GM19395 (cell line): ENCODE results near the gene CD82.

Experiments used
- ATAC-seq: cut with Tn5 transposase; IDR thresholded peaks from one replicate; pipeline ENCODE4 v1.9.1; 2021; ENCODE audit warnings: mild to moderate bottlenecking, moderate library complexity; ENCODE audit not compliant: unreplicated experiment

The CD82 gene

GRCh38 chr11:44565211-44565952, at the start of gene CD82:
TSS of gene CD82 (plus strand) at chr11:44565663. CDS start at chr11:44594663, 29,000 bp downstream.
- ATAC-seq, result peak; percentile 77

- ATAC-seq, result no peak
These were observed 48.6 kb upstream of the CD82 start for GRCh38 chr11:44516688-44517507.

- ATAC-seq, result no peak
These were observed 47.9 kb upstream of the CD82 start for GRCh38 chr11:44517541-44517940.

GRCh38 chr11:44518968-44519550, 46.4 kb upstream of the CD82 start:
- ATAC-seq, result no peak

GRCh38 chr11:44519989-44520737, 45.3 kb upstream of the CD82 start:
- no peak for ATAC-seq

GRCh38 chr11:44521148-44521547, 44.3 kb upstream of the CD82 start:
- no peak for ATAC-seq

GRCh38 chr11:44522294-44522693, 43.2 kb upstream of the CD82 start:
- no peak for ATAC-seq

GRCh38 chr11:44524346-44524745, 41.1 kb upstream of the CD82 start:
- ATAC-seq, result no peak

GRCh38 chr11:44524751-44525201, 40.7 kb upstream of the CD82 start:
- no peak for ATAC-seq

GRCh38 chr11:44525473-44526252, 39.8 kb upstream of the CD82 start:
- ATAC-seq, result no peak

- no peak for ATAC-seq
These were observed 39.0 kb upstream of the CD82 start for GRCh38 chr11:44526438-44526837.

GRCh38 chr11:44527476-44527875, 38.0 kb upstream of the CD82 start:
- no peak for ATAC-seq

GRCh38 chr11:44528103-44528502, 37.4 kb upstream of the CD82 start:
- no peak for ATAC-seq

GRCh38 chr11:44528581-44528980, 36.9 kb upstream of the CD82 start:
- no peak for ATAC-seq

- no peak for ATAC-seq
These were observed 35.5 kb upstream of the CD82 start for GRCh38 chr11:44529895-44530412.

- no peak for ATAC-seq
These were observed 34.9 kb upstream of the CD82 start for GRCh38 chr11:44530413-44531115.

GRCh38 chr11:44531116-44531504, 34.4 kb upstream of the CD82 start:
- ATAC-seq, result no peak

GRCh38 chr11:44531636-44532035, 33.8 kb upstream of the CD82 start:
- ATAC-seq, result no peak

GRCh38 chr11:44532809-44533208, 32.7 kb upstream of the CD82 start:
- ATAC-seq, result no peak
